Measurements from ENCODE around the gene CLPTM1. TPM values are rescaled to one million over a fixed set of nuclear protein-coding genes. Genes with fewer than 3 reads are reported as not detected.
A peak's percentile ranks its signal among the peaks of the same experiment; 100 is the strongest.

The CLPTM1 gene
- total and polyA plus RNA-seq, 9 of the 15 experiments (the other 6 are each of a cell fraction or from before 2014, with no cell fraction given) = 0.37 to 96.0 (median 27.5) TPM

DNA sequence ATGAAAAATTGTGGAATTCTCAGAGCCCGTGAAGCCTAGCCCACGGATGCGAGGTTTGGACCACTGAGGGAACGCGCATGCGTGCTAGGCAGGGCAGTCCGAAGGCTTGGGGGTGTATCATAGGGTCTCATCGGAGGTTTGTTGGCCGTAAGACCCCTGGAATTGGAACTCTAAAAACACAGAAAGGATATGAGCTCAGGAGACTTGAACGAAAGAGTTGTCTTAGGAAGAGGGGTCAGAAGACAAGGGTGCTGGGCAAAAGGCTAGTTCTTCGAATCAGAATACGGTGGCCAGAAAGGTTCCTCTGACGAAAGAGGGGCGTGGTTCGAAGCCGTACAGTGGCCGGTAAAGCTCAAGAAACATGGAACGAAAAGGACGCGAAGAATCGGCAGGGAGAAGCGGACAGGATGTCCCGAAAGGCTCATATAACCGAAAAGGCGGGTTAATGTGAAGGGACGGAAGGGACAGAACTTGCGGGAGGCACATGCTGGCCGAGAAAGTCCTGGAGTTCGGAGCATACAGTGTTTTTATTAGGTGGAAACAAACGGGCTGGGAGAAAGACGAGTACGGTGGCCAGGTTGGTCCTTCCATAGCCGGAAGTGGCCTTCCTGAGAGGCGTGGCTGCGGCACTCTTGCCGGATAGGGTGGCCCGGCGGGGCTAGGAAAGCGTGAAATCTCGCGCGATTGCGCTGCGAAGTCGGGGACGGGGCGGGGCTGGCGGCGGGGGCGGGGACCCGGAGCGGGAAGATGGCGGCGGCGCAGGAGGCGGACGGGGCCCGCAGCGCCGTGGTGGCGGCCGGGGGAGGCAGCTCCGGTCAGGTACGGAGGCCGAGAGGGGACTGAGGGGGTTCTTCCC, at the start of gene CLPTM1 (continued):
- TF ChIP-seq, protein P1, sequence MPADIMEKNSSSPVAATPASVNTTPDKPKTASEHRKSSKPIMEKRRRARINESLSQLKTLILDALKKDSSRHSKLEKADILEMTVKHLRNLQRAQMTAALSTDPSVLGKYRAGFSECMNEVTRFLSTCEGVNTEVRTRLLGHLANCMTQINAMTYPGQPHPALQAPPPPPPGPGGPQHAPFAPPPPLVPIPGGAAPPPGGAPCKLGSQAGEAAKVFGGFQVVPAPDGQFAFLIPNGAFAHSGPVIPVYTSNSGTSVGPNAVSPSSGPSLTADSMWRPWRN (IDR thresholded peaks at IDR 0.05; ENCODE audit: low read depth) = no peak
- no peak; the same call in 1 of the 2 replicates for TF ChIP-seq EGR1 (conservative IDR thresholded peaks at IDR 0.05)
- TF ChIP-seq, protein P2, sequence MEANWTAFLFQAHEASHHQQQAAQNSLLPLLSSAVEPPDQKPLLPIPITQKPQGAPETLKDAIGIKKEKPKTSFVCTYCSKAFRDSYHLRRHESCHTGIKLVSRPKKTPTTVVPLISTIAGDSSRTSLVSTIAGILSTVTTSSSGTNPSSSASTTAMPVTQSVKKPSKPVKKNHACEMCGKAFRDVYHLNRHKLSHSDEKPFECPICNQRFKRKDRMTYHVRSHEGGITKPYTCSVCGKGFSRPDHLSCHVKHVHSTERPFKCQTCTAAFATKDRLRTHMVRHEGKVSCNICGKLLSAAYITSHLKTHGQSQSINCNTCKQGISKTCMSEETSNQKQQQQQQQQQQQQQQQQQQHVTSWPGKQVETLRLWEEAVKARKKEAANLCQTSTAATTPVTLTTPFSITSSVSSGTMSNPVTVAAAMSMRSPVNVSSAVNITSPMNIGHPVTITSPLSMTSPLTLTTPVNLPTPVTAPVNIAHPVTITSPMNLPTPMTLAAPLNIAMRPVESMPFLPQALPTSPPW (CRISPR knock-in tag; IDR thresholded peaks at IDR 0.05) = peak; percentile 80
- TF ChIP-seq RBFOX2 (IDR thresholded peaks at IDR 0.05; ENCODE audit: low read depth, low read length) = peak; percentile 89
- TF ChIP-seq ZNF133 (CRISPR knock-in tag; IDR thresholded peaks at IDR 0.05) = no peak
- TF ChIP-seq CTBP1 (IDR thresholded peaks at IDR 0.05; ENCODE audit: borderline replicate concordance) = peak; percentile 34; the same call in 1 of the 2 replicates
- no peak for TF ChIP-seq HDAC3 (IDR thresholded peaks at IDR 0.05; ENCODE audit: borderline replicate concordance, partially characterized antibody)
- TF ChIP-seq SMARCC2 (IDR thresholded peaks at IDR 0.05; ENCODE audit: low read depth) = no peak
- TF ChIP-seq, protein P3, sequence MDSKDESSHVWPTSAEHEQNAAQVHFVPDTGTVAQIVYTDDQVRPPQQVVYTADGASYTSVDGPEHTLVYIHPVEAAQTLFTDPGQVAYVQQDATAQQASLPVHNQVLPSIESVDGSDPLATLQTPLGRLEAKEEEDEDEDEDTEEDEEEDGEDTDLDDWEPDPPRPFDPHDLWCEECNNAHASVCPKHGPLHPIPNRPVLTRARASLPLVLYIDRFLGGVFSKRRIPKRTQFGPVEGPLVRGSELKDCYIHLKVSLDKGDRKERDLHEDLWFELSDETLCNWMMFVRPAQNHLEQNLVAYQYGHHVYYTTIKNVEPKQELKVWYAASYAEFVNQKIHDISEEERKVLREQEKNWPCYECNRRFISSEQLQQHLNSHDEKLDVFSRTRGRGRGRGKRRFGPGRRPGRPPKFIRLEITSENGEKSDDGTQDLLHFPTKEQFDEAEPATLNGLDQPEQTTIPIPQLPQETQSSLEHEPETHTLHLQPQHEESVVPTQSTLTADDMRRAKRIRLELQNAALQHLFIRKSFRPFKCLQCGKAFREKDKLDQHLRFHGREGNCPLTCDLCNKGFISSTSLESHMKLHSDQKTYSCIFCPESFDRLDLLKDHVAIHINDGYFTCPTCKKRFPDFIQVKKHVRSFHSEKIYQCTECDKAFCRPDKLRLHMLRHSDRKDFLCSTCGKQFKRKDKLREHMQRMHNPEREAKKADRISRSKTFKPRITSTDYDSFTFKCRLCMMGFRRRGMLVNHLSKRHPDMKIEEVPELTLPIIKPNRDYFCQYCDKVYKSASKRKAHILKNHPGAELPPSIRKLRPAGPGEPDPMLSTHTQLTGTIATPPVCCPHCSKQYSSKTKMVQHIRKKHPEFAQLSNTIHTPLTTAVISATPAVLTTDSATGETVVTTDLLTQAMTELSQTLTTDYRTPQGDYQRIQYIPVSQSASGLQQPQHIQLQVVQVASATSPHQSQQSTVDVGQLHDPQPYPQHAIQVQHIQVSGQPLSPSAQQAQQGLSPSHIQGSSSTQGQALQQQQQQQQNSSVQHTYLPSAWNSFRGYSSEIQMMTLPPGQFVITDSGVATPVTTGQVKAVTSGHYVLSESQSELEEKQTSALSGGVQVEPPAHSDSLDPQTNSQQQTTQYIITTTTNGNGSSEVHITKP (IDR thresholded peaks at IDR 0.05; ENCODE audit: partially characterized antibody) = peak; percentile 51
- TF ChIP-seq, protein P4, sequence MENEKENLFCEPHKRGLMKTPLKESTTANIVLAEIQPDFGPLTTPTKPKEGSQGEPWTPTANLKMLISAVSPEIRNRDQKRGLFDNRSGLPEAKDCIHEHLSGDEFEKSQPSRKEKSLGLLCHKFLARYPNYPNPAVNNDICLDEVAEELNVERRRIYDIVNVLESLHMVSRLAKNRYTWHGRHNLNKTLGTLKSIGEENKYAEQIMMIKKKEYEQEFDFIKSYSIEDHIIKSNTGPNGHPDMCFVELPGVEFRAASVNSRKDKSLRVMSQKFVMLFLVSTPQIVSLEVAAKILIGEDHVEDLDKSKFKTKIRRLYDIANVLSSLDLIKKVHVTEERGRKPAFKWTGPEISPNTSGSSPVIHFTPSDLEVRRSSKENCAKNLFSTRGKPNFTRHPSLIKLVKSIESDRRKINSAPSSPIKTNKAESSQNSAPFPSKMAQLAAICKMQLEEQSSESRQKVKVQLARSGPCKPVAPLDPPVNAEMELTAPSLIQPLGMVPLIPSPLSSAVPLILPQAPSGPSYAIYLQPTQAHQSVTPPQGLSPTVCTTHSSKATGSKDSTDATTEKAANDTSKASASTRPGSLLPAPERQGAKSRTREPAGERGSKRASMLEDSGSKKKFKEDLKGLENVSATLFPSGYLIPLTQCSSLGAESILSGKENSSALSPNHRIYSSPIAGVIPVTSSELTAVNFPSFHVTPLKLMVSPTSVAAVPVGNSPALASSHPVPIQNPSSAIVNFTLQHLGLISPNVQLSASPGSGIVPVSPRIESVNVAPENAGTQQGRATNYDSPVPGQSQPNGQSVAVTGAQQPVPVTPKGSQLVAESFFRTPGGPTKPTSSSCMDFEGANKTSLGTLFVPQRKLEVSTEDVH (IDR thresholded peaks at IDR 0.05; ENCODE audit: low read depth, partially characterized antibody) = peak; percentile 93
- no peak; the same call in 1 of the 2 replicates for TF ChIP-seq MTA1 (IDR thresholded peaks at IDR 0.05; ENCODE audit: borderline replicate concordance)
- no peak for TF ChIP-seq ZNF143 (CRISPR knock-in tag; IDR thresholded peaks at IDR 0.05)
- TF ChIP-seq STAT5A (IDR thresholded peaks at IDR 0.05; ENCODE audit: borderline replicate concordance, low read length) = 0 out of 2 replicates have a peak, but pooled peaks have one; percentile 18
- TF ChIP-seq, protein P5, sequence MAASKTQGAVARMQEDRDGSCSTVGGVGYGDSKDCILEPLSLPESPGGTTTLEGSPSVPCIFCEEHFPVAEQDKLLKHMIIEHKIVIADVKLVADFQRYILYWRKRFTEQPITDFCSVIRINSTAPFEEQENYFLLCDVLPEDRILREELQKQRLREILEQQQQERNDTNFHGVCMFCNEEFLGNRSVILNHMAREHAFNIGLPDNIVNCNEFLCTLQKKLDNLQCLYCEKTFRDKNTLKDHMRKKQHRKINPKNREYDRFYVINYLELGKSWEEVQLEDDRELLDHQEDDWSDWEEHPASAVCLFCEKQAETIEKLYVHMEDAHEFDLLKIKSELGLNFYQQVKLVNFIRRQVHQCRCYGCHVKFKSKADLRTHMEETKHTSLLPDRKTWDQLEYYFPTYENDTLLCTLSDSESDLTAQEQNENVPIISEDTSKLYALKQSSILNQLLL (CRISPR knock-in tag; IDR thresholded peaks at IDR 0.05; ENCODE audit: borderline replicate concordance) = no peak

Measured in K562 (cell line).